GM10847 (cell line): Measurements from ENCODE around the gene VEGFA.

Experiments
- POLR2A ChIP-seq: IDR thresholded peaks from 2 replicates; pipeline ENCODE4 v1.6.1; 2011; ENCODE audit not compliant: insufficient read length; ENCODE audit errors: extremely low read depth

Gene VEGFA

GRCh38 chr6:43780941-43781928, 11.2 kb downstream of the VEGFA start:
- TF ChIP-seq POLR2A: no peak

- no peak for TF ChIP-seq POLR2A
Observed at GRCh38 chr6:43781941-43782704, 12.1 kb downstream of the VEGFA start.

- no peak for TF ChIP-seq POLR2A
Observed at GRCh38 chr6:43782764-43783513, 12.9 kb downstream of the VEGFA start.

GRCh38 chr6:43784049-43784855, 14.2 kb downstream of the VEGFA start:
- TF ChIP-seq POLR2A: no peak

GRCh38 chr6:43785220-43785752, 15.3 kb downstream of the VEGFA start:
- no peak for TF ChIP-seq POLR2A

GRCh38 chr6:43785904-43786303, 15.9 kb downstream of the VEGFA start:
- no peak for TF ChIP-seq POLR2A

GRCh38 chr6:43786664-43787329, 16.8 kb downstream of the VEGFA start:
- TF ChIP-seq POLR2A: no peak

- no peak for TF ChIP-seq POLR2A
Observed at GRCh38 chr6:43788301-43788700, 18.3 kb downstream of the VEGFA start.

GRCh38 chr6:43789447-43789846, 19.4 kb downstream of the VEGFA start:
- no peak for TF ChIP-seq POLR2A

- TF ChIP-seq POLR2A: no peak
Observed at GRCh38 chr6:43790031-43790430, 20.0 kb downstream of the VEGFA start.

- TF ChIP-seq POLR2A: no peak
Observed at GRCh38 chr6:43791745-43792422, 21.9 kb downstream of the VEGFA start.

GRCh38 chr6:43793154-43793874, 23.3 kb downstream of the VEGFA start:
- TF ChIP-seq POLR2A: no peak

- no peak for TF ChIP-seq POLR2A
Observed at GRCh38 chr6:43793875-43794242, 23.8 kb downstream of the VEGFA start.
